ENCODE results near the gene INPP5D.

The INPP5D gene

DNA sequence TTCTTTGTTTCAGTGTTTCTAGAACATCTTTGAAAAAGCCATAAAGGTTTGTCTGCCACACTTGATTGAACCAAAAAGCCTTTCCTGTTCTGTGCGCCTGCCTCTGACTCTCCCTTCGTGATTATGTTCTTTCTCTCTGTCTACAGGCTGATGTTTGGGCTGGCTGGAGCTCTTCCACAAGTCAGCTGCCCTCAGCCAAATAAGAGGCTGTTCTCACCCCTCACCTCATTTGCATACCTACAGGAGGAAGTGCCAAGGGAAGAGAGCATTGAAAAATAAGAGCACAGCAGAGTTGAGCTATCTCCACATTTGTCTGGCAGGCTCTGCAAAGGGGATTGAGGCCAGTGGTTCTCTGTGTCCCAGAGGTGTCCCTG lies 15.8 kb downstream of the INPP5D start:
- DNase-seq (ENCODE audit: low spot score) = no peak

DNA sequence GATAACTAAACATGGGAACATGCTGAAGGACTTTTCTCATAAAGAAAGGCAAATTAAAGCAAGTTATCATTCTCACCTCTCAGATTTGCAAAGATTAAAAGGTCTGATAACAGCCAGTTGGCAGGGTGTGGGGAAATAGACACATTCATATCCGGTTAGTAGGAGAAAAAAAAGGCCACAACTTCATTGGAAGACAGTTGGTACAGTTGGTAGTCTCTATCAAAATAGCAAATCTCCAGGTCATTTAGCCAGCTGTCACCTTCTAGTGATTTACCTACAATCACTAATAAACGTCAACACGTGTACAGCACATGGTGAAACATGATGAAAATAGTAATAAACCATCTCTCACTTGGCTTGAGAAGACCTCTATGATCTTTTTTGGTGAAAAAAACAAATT lies 16.6 kb downstream of the INPP5D start:
- no peak for DNase-seq (ENCODE audit: low spot score)

DNA sequence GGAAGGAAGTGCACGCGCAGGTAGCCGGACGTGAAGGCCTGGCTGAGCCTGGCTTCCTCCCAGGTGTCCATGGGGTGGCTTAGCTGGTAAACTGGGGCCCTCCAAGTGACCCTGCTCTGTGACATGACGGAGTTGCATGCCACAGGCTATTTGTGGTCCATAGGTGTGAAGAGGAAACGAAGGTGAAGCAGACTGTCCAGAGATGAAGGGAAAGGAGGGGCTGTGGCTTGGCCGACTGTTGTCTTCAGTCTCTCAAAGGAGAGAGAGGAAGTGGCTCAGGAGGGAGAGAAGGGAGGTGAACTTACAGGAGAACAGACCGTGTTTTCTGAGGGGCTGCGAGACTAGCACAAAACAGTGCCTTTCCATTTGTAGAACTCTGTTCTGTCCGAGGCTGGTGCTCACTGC lies 19.3 kb downstream of the INPP5D start:
- DNase-seq (ENCODE audit: low spot score) = no peak

DNA sequence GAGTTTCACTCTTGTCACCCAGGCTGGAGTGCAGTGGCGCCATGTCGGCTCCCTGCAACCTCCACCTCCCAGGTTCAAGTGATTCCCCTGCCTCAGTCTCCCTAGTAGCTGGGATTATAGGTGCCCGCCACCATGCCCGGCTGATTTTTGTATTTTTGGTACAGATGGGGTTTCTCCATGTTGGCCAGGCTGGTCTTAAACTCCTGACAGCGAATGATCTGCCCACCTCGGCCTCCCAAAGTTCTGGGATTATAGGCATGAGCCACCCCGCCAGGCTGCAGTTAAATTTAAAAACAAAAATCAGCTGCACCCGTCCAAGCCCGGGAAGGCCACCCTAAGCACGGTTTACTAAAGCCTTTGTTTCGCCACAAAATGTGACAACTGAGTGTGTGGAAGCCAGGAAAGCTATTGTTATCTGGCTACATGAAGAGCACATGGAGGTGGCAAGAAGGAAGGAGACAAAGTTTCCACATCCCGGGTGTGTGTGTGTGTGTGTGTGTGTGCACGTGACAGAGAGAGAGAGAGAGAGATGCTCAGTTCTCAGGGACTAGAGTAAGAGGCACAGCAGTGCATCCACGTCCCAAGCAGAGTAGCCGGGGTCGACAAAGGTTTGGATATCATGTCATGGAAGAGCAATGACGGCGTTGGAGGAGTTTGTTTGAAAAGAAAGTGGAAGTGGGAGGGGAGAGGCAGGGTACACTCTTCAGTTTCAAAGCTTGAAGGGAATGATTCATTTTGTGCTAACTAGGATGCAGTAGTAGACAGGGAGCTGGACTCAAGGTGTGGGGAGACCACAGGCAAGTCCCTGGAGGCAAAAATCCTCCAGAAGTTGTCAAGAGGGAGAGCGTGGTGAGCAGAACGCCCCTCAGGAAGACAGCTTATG lies 20.1 kb downstream of the INPP5D start:
- no peak for DNase-seq (ENCODE audit: low spot score)

DNA sequence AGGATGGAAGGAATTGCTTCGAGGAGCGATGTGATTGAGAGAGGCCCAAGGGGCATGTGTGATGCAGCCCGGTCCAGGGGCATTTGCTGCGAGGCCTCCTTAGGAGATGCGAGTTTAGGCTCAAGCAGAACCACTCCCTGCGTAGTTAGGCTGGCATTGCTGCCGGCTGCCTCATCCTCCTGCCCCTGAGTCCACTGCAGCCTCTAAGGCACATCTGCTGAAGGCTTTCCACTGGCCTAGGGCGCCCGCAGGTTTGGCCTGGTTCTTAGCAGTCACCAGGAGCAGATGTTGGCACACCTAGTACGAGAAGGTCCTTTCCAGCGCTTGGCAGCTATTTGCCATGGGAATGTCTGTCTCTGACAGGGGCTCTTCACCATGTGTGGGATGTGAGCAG lies 20.7 kb downstream of the INPP5D start:
- DNase-seq (ENCODE audit: low spot score) = no peak

DNA sequence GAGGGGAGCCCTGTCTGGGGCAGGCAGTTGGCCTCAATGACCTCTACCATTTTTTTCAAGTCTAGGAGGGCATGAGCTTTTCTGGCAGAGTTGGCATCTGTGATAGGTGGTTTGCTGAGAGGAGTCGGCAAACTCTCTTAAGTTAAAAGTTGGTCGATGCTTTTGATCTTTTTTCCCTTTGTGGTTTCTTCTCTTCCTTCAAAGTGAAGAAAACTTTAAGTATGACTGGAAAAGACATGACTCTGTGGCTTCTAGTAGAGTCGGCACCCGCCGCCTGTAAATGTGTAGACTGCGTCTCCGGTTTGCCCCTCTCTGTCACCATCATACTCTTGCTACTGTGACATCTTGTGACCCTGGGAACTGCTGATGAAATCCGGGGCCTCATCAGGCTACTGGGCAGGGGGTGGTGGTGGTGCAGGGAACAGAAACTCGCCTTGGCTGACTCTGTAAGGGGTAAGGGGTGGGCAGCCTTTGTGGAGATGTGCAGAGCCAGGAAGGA lies 21.1 kb downstream of the INPP5D start:
- no peak for DNase-seq (ENCODE audit: low spot score)

DNA sequence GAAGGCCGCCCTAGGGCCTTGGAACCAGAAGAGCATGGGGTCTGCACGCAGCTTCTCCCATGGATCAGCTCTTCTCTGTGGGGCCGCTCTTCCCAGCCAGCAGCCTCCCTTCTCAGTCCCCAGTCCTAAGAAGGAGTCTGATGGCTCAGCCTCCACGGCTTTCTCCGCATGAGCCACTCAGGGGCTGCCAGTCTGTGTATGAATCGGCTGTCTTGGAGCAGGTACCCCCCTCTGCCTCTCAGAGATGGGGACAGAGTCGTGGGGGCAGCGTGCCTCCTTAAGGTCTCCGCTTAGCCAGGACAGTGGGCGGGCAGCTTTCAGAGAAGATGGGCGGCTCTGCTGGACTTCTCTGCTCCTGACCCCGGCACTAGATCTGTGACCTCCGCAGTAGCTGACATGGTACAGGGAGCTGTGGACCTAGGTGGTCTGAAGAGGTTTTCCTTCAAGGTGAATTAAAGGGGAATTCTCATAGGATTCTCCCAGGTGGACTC lies 21.6 kb downstream of the INPP5D start:
- no peak for DNase-seq (ENCODE audit: low spot score)

DNA sequence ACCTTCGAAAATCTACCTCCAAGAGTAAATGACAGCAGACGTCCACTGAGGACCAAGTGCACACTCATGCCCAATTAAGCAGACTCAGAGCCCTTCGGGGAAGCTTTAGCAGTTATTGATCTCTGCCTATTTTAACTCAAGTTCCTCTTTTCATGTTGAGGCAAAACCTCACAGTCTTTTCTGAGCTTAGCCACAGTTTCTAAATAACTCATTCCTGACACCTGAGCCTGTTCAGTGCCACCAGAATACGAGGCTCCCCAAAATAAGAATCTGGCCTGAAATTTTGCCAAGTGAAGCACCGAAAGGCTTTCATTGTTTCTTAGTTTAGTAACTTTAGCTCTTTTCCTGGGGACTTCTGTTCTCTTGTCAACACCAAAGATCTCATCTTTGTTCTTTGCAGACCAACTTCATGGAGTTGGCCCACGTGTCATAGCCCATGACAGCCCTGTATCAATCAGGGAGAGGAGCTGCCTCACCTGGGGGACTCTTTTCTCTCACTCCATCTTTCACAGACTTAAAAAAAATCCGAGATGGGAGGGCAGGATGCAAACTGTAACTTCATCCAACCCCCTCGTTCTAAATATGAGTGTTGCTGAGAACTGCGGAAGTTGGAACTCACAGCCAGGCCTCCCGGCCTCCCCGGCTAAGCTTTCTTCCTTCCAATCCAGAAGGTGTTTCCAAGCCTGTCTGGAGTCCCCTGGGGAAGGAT lies 22.2 kb downstream of the INPP5D start:
- DNase-seq (ENCODE audit: low spot score) = no peak

DNA sequence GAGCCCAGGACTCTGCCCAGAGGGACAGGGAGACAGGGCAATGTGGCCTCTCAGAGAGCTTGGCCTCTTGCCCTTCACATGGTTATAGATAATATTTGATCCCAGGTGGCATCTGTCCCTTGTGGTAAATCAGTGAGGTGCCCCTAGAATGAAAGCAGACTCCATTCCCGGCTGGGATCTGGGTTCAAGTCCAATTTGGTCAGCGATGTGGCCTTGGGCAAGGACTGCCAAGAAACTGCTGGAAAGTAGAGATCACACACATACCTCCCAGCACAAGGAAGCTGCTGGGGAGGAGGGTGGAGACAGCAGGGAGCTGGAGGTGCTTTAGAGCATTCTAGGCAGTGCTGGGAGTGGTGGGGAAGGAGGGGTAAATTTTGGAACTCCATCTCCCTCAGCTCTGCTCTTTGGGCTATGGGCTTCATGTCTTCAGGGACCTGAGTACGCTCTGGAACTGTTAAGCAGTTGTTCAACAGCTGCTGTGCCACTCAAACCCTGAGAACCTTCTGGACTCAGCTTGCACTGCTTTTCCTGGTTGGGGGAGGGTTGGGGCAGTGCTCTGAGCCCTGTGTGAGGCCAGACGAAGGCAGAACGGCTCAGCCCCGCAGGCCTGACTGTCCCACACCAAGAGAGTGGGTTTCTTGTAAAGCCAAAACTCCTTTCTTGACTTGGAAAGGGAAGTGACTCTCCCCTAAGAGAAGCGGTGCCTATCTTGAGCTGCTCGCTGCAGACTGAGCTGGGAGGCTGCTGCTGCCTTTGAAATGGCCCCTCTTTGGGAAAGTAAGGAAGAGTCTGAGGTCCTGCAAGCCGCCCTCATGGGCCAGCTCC lies 23.0 kb downstream of the INPP5D start:
- no peak for DNase-seq (ENCODE audit: low spot score)

DNA sequence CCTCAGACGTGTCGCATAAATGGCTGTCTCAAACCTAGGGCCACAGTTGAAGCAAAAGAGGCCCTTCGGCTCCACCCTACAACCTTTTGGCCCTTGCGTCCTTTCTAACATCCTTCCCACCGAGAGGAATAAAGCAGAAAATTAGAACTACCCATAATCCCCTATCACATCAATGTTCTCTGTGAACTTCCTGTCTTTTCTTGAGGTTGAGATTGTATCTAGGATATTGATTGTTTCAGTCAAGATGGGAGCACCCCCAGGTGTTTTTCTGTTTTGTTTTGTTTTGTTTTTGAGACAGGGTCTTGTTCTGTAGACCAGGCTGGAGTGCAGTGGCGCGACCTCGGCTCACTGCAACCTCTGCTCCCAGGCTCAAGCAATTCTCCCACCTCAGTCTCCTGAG lies 23.6 kb downstream of the INPP5D start:
- DNase-seq (ENCODE audit: low spot score) = no peak

DNA sequence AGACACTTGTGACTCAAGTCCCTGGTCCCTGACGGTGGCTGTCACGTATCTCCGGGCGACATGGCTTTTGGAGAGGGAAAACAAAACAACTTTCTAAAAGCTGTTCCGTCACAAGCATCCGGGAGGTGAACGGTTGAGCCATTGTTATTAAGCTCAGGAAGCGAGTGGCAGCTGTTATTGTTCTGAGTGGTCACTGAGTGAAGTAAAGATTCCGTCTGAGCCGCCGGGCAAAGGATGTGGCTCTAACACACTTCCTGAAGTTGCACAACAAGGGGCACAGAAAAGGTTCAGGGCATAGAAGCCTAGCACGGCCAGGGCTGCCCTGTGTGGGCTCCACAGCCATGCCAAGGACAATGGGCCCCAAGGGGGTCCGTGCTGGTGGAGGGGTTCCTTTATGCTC lies 24.3 kb downstream of the INPP5D start:
- no peak for DNase-seq (ENCODE audit: low spot score)

DNA sequence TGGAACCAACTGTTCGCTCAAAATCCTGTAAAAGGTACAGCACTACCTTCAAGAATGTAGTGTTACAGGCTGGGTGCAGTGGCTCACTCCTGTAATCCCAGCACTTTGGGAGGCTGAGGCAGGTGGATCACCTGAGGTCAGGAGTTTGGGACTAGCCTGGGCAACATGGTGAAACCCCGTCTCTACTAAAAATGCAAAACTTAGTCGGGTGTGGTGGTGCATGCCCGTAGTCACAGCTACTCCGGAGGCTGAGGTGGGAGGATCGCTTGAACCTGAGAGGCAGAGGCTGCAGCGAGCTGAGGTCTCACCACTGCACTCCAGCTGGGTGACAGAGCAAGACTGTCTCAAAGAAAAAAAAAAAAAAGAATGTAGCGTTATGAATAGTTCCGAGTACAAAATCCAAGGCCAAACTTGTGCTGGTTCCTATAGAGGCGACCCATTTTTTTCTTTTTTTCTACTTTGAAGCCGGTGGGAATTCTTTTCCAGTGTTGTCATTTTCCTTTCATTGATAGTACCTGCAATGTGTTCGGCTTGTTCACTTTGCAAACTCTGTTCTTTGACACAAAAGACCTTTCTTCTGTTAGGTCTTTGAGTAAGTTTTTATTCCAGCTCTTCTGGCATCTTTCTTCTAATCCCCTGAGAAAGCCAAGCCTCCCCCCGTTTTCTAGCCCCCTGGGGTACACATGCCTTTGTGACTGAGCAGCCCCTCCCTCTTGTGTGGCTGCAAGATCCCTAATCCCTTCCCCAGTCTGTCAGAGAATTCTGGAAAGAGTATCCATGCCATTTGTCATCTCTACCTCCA lies 25.1 kb downstream of the INPP5D start:
- no peak for DNase-seq (ENCODE audit: low spot score)

DNA sequence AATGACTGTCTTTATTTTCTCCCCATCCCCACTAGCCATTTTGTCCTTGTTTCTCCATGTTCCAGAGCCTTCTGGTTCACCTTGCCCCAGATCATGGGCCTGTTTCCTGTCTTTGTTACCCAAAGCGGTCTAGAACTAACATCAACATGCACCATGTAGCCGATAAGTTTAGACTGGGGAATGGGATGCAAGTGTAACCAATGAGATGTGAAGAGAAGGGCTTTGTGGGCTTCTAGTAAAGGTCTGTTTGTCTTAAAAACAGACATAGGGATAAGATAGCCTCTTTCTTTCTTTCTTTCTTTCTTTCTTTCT lies 25.7 kb downstream of the INPP5D start:
- no peak for DNase-seq (ENCODE audit: low spot score)

DNA sequence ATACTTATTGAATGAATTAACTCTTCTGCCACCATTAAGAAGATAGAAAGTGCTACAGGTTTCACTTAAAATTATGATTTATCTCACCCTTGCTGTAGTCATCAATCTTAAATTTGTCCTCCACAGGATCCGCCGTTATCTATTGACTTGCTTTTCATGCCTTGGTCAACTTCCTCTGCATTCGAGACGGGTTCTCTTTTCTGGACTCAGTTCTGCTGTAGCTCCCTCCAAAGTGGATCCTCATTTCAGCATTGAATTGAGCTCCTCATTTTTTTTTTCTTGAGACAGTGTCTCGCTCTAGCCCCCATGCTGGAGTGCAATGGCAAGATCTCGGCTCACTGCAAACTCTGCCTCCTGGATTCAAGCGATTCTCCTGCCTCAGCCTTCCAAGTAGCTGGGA lies 27.6 kb downstream of the INPP5D start:
- no peak for DNase-seq (ENCODE audit: low spot score)

DNA sequence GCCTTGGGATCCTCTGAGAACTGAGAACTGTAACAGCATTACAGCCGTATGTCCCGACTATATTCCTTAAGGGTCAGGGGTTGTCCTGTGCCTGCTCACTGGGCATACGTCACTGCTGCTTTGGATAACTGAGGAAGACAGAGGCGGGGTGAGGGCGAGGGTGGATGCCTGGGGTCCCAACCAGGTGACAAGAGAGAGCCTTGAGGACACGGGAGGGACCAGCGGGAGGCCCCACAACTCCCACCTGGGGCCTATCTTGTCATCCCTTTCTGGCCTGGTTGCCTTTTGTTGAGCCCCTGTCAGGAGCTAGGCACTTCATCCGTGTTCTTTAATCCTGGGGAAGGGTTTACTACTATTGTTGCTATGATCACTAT lies 28.8 kb downstream of the INPP5D start:
- no peak for DNase-seq (ENCODE audit: low spot score)

DNA sequence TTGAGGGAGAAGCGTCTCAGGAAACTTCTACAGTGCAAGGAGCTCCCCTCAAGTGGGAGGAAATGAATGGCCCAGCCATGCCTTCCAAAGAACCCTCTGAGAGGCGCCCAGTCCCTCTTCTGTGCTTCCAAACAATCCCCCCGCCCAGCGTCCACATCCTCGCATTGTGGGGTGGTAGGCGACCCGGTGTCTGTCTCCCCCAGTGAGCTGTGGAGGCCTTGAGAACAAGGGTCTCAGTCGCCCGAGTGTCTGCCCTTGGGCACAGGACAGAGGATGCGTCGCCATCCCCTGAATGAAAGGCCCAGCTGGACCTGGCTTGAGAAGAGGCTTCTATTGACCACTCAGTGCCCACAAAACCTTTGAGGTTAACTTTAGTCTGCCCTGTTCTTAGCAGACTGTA lies 29.7 kb downstream of the INPP5D start:
- DNase-seq (ENCODE audit: low spot score) = no peak

DNA sequence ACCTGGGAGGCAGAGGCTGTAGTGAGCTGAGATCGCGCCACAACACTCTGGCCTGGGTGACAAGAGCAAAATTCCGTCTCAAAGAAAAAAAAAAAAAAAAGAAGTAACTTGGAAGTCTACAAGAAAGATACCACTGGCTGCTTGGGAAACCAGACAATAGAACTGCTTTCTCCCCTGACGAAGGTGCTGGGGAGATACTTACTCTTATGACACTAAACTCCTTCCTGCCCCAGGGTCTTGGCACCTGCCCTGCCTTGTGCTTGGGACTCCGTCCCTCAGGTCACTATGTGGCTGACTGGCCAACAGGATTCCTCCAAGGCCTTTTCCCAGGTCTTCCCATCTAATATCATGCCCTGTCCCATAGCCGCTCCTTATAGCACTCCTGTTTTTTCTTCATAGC lies 30.7 kb downstream of the INPP5D start:
- no peak for DNase-seq (ENCODE audit: low spot score)

DNA sequence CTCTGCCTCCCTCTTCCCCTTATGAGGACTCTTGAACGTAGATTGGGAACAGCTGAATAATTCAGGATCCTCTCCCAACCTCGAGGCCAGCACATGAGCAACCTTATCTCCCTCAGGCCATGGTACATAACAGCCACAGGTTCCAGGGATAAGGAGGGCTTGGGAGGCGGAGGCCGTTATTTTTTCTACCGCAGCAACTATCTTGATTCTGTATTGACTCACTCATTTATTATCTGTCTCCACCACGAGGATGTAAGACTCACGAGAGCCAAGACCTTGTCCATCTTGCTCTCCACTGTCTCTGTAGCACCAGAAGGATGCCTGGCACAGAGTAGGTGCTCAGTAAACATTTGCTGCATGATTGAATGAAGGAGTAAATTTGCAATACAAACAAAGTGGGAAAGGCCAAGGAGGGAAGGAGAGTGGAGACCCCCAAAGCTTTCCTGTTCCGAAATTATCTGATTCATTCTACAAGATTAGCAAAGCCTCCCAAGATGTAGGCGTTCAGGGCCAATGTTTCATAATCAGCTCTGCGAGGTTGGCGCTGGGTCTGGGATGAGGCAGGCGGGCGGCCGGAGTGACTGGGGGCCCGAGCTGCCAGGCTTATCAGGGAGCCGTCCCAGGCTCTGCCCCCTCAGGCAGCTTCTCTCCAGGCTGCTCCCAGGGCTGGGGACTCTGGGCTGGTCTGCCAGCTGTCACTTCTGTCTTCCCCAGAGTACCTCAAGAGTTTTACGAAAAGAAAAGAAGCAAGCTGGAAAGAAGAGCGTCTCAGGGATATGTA lies 31.6 kb downstream of the INPP5D start:
- DNase-seq (ENCODE audit: low spot score) = no peak

DNA sequence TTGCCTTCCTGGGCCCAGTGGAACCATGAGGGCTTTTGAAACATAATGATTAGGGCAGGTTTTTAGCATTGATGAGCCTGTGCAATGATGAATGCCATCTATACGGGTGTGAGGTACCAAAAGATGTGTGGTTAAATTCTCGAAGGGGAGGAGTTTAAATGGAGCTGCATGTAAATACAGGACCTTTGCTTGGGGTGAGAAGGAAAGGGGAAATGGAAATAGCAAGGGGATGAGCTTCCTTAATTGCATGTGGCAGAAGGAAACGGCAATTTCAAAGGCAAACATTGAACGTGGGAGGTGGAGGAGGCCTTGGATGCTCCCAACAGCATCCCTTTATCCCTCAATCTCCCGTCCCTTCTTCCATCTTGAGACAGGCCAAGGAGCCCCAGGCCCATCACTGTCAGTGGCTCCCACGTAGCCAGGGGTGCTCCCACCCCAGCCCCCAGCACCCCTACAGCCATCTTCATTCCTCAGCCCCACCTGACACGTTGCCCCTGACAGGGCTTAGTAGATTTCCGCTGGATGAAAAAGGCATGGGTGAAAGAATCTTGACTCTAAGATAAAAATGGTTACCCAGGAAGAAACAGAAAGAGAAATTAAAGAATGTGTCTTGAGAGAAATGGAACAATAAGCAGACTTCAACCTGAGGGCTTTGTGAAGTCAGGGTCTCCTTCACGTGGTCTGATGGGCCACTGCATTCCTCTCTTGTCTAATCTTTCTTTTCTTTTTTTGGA lies 32.5 kb downstream of the INPP5D start:
- DNase-seq (ENCODE audit: low spot score) = no peak

DNA sequence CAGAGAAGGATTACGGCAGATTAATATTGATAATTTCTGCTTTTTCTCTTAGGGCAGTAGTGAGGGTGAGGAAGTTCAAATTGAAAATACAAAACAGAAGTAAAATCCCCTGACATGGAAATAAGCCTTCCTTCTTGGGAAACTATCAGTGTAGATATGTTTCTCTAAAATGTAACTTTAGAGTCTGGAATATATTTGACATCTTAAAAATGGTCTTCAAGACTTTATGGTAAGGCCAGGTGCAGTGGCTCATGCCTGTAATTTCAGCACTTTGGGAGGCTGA lies 33.0 kb downstream of the INPP5D start:
- no peak for DNase-seq (ENCODE audit: low spot score)

DNA sequence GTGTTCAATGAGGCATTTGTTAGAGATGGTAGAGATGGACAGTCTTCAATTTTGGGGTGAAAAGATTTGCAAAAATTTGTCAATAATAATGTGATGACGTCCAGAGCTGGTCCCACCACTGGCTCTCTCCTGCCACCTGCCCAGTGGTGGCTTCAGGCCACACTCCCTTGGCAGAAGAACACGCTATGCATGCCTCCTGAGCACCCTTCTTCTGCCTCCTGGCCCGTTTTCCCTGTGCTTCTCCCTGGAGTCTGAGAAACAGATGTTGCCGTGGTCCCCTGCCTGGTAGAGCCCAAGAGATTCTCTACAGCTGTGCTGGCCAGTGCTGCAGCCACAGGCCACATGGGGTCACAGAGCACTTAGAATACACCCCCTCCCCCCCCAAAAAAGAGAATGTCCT lies 33.6 kb downstream of the INPP5D start:
- no peak for DNase-seq (ENCODE audit: low spot score)
